ENCODE results near the gene REG1A.

- TF ChIP-seq ZNF274 (IDR thresholded peaks at IDR 0.05; ENCODE audit: low read depth, low read length) (no peak), SUZ12 (IDR thresholded peaks at IDR 0.05; ENCODE audit: extremely low read depth, insufficient read depth, insufficient read length) (no peak)
These were observed 51.2 kb downstream of the REG1A start for GRCh38 chr2:79171348-79171958.
